Airway epithelial cell (primary cell): ENCODE data around the gene SNX30. TPM values are rescaled to one million over a fixed set of nuclear protein-coding genes. Genes with fewer than 3 reads are reported as not detected.

Source experiments
- total RNA-seq: library from RNA; depleted of rRNA; stranded (reverse); fragments of >200 nt; gene quantifications from 2 replicates; pipeline ENCODE4 v1.2.3, GENCODE V29; 2015

SNX30 gene
- 3.9 and 9.7 TPM in 2 replicates for total RNA-seq

DNA sequence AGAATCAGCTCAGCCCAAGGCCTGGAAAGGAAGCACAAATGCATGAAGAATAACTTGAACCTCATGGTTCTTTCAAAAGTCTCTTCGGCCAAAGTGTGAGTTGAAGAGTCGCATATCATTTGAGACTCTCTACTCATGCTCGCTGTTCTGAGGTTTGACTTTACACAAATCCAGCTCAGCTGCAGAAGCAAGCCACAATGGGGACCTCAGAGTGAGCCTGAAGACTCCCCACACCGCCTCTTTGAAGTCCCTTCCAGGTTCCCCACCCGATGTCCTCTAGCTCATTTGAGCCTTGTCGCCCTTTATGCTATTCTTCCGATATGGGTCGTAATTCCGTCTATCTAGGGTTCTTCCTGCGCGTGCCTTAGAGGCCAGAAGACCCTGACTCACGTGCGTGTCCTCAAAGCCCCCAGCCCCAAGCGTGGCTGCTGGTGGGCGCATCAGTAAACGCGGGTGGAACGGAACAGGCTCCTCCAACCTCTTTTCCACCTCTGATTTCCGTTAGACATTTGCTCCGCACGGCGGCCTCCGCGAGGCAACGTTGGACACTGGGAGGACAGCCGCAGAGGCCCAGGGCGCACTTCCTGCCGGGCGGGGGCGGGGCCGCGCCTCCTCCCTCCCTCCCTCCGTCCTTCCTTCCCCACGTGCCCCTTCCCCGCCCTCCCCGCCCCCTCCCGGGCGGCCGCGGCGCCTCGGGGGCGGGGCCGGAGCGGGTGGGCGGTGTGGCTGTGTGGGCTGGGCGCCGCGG is at the start of gene SNX30:
Gene SNX30, plus strand, starts transcription at position 745 of the 748 bp plus-strand sequence. CDS start 242 bp downstream, outside the sequence.

GRCh38 chr9:112717661-112718331 is 32.8 kb upstream of the SNX30 start, which contains the start of gene INIP:
Gene INIP, minus strand, starts transcription at chr9:112718117. Its CDS starts 1,632 bp downstream, at chr9:112716485.

GRCh38 chr9:112890106-112891081 is 139.8 kb downstream of the SNX30 start, which contains the start of gene SLC46A2:
Gene SLC46A2, minus strand, starts transcription at chr9:112890876. Its CDS starts 195 bp downstream, at chr9:112890681.

Other genes with a start within 250 kb of the SNX30 start
- 12.0 and 16.4 TPM in 2 replicates for gene INIP, start 32.6 kb upstream of the SNX30 start, total RNA-seq
- not detected in 2 replicates for gene SLC46A2, start 140.1 kb downstream of the SNX30 start, total RNA-seq